Endometrial microvascular endothelial cells (primary cell): ENCODE measurements around the gene GJB3. TPM values are rescaled to one million over a fixed set of nuclear protein-coding genes. Genes with fewer than 3 reads are reported as not detected.
"Not testable (repeated sequence)": the region's sequence is repeated elsewhere in the genome, so short reads cannot be mapped to it uniquely, and the experiment has no call there.

Source experiments
- in situ Hi-C: cut with HindIII; loops from 2 replicates; pipeline ENCODE4 v1.10.0; 2017; ENCODE audit warnings: low sequenced_read_pairs, low pct_unique_long_range_greater_than_20kb; ENCODE audit errors: inconsistent ontology term
- total RNA-seq: library from RNA; depleted of rRNA; stranded (reverse); fragments of >200 nt; gene quantifications from one replicate; pipeline ENCODE4 v1.2.3, GENCODE V29; 2015; ENCODE audit errors: inconsistent ontology term

GJB3 gene
- total RNA-seq, 1 donor from 2014 or later = not detected

DNA sequence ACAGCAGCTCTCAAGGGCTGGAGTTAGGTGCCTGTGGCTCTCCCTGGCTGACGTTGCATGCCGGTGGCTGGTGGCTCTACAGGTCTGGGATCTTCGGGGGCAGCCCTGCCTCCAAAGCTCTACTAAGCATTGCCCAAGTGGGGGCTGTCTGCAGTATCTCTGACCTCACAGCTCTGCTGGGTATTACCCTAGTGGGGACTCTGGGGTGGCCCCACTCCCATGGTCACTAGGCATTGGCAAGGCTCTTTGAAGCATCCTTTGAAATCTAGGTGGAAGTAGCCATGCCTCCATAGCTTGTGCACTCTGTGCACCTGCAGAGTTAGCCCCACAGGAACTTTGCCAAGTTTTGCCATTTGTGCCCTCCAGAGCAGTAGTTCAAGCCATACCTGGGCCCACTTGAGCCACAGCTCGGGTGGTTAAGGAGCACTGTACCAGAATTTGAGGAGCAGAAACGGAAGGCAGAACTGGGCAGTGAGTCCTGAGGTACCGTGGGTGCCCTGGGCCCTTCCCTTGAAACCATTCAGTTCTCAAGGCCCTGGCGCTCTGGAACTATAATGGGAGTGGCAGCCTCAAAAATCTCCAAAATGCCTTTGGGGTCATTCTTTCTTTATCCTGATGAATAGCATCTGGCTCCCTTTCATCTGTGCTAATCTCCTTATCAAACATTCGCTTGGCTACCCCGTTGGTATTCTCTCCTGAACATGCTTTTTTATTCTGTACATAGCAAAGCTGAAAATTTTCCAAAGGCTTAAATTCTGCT lies 27.2 kb downstream of the GJB3 start:
- in situ Hi-C loops = no loop called here

DNA sequence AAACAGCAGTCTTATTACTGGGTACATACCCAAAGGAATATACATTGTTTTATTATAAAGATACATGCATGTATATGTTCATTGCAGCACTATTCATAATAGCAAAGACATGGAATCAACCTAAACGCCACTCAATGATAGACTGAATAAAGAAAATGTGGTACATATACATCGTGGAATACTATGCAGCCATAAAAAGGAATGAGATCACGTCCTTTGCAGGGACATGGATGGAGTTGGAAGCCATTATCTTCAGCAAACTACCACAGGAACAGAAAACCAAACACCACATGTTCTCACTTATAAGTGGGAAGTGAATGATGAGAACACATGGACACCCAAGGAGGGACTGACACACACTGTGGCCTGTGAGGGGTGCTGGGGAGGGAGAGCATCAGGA lies 29.8 kb downstream of the GJB3 start:
- in situ Hi-C loops = not testable (repeated sequence)

DNA sequence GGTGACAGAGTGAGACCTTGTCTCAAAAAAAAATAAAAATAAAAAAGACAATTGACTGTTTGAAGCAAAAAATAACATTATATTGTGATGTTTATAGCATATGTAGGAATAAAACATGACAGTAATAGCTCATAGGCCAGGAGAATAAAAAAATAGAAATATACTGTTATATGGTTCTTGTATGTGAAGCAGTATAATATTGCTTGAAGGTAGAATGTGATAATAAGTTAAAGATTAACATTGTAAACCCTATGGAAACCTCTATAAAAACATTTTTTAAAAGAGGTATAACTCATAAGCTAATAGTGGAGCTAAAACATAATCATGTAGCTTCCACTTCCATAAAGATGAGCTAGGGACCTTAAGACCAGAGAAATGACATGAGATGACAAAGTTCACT lies 35.3 kb downstream of the GJB3 start:
- in situ Hi-C loops = no loop called here

DNA sequence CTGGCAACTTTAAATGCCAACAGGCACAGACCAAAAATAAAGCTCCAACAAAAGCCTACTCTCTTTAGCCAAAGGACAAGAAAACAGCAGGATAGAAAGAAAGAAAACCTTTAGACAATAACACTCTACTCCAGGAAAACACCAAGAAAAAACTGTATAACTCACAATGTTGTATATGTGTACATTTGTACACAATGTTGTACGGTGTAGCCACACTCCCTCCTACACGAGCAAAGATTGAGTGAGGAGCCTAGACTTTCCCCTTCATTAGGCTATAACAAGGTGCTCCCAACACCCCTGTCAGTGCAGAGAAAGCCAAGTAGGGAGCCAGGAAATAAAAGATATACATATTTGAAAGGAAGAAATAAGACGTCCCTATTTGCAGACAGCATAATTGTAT lies 35.8 kb downstream of the GJB3 start:
- in situ Hi-C loops = no loop called here

DNA sequence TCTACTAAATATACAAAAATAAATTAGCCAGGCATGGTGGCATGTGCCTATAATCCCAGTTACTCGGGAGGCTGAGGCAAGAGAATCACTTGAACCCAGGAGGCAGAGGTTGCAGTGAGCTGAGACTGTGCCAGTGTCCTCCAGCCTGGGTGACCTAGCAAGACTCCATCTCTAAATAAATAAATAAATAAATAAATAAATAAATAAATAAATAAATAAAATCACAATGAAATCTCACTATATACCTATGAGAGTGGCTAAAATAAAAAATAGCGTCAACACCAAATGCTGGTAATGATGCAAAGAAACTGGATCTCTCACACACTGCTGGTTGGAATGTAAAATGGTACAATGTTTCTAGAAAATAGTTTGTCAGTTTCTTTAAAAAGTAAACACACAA lies 37.8 kb downstream of the GJB3 start:
- in situ Hi-C loops = not testable (repeated sequence)

DNA sequence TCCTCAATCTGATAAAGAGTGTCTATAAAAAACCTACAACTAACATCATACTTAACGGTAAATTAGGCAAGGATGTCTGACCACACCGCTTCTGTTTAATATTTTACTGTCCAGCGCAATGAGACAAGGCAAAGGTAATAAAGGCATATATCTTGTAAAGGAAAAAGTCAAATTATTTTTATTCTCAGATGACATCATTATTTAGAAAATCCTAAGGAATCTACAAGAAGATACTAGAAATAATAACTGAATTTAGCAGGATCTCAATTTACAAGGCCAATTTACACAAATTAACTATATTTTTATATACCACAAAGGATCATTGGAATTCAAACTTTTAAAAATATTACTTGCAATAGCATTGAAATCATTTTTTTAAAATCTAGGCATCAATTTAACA lies 41.2 kb downstream of the GJB3 start:
- in situ Hi-C loops = no loop called here

DNA sequence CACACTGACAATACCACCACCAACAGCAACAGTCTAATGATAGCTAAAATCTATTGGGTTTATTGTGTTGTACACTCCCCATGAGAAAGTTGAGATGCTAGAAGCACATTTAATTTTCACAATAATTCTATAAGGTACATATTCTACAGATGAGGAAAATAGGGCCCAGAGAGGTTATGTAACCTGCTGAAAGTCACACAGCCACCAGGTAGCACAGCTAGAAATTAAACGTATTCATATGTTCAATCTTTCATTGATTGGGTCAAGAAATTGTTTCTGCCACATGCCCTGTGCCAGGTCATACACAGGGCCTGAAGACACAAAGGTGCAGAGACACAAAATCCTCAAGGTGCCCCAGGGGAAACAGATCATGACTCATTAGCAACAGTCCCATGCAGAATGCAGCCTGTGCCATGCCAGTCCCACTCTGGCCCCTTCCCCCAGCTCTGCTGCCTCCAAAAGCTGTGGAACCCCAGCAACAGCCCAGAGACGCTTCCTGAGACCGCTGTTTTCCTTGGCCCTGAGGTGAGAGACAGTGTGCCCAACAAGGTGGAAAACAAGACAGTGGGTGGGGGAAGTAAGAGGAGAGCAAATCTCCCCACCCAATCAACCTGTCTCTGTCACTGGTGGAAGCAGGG lies 43.9 kb downstream of the GJB3 start:
- in situ Hi-C loops = no loop called here

DNA sequence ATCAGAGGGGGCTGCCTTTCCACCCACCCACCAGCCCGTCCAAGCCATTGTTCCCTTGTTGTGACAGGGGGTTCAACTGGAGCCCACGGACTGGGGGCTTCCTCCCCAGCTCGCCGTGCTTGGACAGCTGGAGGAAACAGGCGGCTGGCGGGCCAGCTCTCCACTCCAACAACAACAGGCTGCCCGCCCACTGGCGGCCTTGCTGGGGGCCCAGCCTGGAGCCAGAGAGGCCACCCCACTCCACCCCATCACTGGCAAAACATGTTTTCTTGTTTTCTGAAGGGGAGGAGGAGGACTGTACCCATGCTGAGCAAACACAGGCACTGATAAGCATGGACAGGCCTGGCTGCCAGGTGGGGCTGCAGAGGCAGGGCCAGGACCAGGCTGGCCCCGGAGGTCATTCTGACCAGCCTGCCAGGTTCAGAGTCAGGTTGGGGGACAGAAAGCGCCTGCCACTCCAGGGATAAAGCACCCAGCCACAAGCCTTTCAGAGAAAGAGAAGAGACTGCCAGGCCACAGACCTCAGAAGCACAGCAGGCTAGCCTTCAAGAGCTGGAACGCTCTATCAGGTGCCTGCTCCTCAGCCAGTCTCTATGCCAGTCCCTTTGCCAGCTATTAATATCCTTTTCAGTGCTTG lies 44.6 kb downstream of the GJB3 start:
- in situ Hi-C loops = no loop called here

DNA sequence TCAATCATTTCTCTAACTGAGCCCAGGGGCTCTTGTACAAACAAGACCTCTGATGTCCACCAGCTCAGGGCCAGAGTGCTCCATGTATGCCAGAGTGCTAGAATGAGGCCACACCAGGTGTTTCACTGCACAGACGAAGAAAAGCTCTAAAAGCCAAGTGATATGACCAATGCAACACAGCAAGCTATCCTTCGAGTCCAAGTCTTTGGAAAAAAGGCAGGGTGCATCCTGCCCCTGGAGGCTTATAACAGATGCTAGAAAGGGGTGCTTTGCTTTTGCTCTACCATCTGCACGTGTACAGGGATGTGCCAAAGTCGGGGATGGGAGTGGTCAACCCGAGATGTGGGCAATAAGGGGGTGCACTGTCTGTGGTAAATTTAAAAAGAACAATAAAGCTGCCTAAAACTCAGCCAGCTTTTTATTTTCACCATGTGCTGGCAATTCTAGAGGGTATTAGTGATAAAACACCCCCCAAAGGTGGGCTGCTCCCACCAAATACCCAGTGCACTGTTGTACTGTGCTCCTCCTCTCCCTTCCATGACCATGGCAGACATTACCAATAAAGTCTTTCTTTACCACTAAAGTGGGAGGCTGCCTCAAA lies 46.4 kb downstream of the GJB3 start:
- in situ Hi-C loops = no loop called here

DNA sequence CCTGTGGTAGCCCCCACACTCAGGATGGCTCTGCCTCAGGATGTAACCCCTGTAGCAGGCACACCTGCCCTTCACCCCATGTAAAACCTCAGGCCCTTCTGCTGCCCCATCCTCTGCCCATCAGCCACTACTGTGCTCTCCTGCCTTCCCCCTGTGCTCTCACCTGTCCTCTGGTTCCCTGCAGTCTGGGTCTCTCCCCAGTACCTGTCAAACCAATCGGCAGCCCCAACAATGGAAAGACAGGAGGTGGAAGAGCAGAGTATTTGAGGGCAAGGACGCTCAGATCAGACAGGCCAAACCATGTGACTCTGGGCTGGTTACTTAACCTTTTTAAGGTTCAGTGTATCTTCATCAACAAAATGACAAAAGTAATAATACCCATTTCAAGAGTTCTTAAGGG lies 47.6 kb downstream of the GJB3 start:
- in situ Hi-C loops = no loop called here

DNA sequence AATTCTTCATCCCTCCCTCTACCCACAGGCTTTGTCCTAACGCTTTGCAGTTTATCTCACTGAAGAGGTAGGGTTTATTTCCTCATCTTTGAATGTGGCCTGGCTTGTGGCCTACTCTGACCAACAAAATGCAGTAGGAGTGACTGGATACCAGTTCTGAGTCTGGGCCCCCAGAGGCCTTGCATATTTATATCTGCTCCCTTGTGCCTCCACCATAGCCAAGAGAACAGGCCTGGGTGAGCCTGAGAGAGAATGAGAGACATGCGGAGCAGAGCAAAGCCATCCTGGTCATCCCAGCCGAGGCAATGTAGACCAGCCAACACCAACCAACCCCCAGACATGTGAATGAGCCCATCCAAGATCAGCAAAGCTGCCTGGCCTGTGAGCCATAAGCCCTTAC lies 48.2 kb downstream of the GJB3 start:
- in situ Hi-C loops = no loop called here

DNA sequence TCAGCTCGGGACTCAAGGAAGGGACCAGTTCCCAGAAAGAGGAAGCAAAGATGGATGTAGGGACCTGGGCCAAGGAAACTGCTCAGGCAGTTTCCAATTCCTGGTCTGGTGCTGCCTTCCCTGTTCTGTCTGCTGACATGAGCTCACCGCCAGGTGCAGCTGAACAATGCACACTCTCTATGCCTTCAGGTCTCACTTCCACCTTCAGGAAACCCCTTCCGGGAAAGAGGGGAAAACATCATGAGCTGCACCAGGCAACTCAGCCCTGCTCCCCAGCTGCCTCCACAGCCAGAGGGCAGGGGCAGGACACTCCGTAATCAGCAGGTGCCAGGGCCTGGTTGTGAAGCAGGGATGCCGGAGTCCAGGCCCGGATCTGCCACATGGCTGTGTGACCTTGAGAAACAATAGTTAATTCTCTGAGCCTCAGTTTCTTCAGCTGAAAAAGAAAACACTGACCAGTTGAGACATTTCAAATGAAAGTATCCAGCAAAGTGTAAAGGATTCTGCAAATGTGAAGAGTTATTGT lies 50.8 kb downstream of the GJB3 start:
- in situ Hi-C loops = no loop called here

DNA sequence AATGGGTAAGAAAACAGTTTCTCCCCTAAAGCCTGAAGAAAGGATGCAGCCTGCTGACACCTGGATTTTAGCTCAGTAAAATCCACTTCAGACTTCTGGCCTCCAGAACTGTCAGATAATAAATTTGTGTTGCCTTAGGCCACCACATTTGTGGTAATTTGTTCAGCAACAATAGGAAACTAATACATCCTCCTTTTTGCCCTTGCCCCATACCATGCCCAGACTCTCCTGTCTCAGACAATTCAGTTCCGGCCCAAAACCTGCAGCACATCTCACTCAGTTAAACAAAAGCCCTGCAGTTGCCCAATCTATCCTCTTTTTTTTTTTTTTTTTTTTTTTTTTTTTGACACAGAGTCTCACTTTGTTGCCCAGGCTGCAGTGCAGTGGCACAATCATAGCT lies 52.7 kb downstream of the GJB3 start:
- in situ Hi-C loops = no loop called here

Other genes starting within 250 kb of the GJB3 start
- not detected for gene GJB5, start 26.2 kb upstream of the GJB3 start, total RNA-seq
- gene GJB4, start 21.5 kb upstream of the GJB3 start, total RNA-seq = not detected
- gene GJA4, start 11.8 kb downstream of the GJB3 start, total RNA-seq = not detected
- gene SMIM12, start 78.5 kb downstream of the GJB3 start, total RNA-seq = 41.6 TPM
- not detected for gene DLGAP3, start 148.4 kb downstream of the GJB3 start, total RNA-seq
- 60.3 TPM for gene TMEM35B, start 204.1 kb downstream of the GJB3 start, total RNA-seq